H54 (cell line): Measurements from ENCODE around the gene ARPC4.
A peak's percentile ranks its signal among the peaks of the same experiment; 100 is the strongest.

Source experiments
- DNase-seq: peaks from one replicate; pipeline ENCODE4 v3.0.0; 2011; ENCODE audit warnings: low spot score, mixed read lengths; ENCODE audit not compliant: insufficient read length
- FAIRE-seq: peaks from 3 replicates; lab custom pipeline; 2011; peaks lifted over from hg19 to GRCh38; lab: Jason Lieb, UNC
- POLR2A ChIP-seq: IDR thresholded peaks from 2 replicates; pipeline ENCODE4 v1.6.1; 2011; ENCODE audit warnings: low read depth, mild to moderate bottlenecking, low read length

Gene ARPC4

DNA sequence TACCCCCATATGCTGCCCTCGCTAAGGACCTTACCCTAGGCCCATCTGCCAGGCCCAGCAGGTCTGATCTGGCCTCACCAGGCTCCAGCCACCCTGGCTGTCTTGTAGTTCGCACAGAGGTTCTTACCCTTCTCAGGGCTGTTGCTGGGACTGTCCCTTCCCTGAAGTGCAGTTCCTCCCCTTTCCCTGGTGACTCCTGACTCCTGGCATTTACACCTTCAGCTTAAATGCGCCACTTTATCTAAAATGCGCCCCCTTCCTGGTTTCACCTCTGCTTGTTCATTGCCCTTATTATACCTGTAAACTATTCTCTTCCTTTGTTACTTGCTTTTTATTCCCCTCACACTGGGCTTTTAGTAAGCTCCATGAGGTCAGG, 16.3 kb downstream of the ARPC4 start:
- FAIRE-seq (no peak), DNase-seq (no peak)
- TF ChIP-seq POLR2A: no peak

DNA sequence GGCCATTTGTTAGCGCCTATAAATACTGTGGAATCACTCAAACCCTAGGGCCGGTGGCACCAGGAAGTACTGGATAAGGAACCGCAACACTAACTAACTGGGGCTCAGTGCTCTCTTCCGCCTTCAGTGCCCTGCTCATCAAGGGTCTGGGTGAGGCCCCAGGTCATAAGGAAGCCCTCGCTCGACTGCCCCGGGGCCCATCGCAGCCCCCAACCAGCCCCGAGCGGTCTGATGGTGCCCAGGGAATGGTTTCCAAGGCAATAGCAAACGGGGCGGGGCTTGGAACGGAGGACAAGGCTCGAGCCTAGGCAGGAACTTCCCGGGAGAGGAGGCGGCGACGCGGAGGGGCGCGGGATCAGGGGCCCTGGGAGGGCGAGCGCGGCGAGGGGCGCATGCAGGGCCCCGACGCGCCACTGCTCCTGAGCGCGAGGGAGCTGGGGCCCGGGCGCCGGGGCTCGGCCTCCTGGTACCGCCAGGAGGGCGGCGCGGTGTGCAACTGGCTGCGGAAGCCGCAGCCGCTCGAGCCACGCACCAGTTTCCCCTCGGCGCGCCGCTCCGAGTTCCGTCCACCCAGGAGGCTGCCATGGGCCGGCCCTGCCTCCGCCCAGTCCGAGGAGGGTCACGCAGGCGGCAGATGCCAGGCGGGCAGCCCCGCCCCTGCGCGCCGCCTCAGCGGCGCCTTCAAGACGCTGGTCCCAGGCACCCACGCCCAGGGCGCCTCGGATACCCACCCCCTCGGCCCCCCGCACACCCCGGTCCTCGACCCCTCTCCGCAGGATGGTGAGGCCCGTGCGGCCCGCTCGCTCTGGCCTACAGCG, 16.9 kb downstream of the ARPC4 start, which contains the start of gene TTLL3:
Gene TTLL3, plus strand, starts transcription at position 648 of the 818 bp plus-strand sequence. CDS start 400 bp downstream, outside the sequence.
- DNase-seq (peak; percentile 80), FAIRE-seq (no peak)
- peak; percentile 77 for TF ChIP-seq POLR2A

DNA sequence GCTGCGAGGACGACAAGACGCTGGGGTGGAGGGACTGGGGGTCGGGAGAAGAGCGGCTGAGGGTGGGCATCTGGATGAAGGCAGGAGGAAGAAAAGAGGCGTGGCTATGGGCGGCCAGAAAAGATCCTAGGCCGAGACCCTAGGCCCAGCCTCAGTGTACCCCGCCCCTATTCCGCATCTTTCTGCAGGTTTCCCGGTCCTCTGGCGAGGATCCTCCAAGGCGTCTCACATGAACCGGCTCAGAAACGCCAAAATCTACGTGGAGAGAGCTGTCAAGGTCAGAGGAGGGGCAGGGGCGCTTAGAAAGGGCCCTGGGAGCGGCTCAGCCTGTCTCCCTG, 17.5 kb downstream of the ARPC4 start:
- no peak for TF ChIP-seq POLR2A
- FAIRE-seq (no peak), DNase-seq (no peak)

DNA sequence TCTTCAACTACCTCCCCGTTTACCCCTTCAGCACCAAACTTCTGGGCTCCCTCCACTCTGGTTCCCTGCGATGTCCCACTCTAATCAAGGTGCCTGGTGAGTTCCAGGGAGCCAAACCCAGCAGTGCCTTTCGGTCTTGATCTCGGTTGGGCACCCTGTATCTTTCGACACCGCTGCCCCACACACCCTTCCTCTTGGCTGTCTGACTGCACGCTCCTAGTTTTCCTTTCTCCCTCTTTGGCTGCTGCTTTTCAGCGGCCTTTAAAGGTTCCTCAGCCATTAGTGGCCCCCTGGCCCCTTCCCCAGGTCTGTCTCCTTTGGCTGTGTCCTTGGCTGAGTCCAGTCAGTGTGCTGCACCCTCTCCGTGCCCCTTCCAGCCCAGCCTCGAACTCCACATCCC, 18.0 kb downstream of the ARPC4 start:
- TF ChIP-seq POLR2A: no peak
- DNase-seq: no peak
- FAIRE-seq: no peak

GRCh38 chr3:9812870-9813483, 20.1 kb downstream of the ARPC4 start:
- FAIRE-seq (no peak), DNase-seq (no peak)
- TF ChIP-seq POLR2A: no peak

GRCh38 chr3:9815986-9816385, 23.1 kb downstream of the ARPC4 start:
- DNase-seq (no peak), FAIRE-seq (no peak)
- no peak for TF ChIP-seq POLR2A

DNA sequence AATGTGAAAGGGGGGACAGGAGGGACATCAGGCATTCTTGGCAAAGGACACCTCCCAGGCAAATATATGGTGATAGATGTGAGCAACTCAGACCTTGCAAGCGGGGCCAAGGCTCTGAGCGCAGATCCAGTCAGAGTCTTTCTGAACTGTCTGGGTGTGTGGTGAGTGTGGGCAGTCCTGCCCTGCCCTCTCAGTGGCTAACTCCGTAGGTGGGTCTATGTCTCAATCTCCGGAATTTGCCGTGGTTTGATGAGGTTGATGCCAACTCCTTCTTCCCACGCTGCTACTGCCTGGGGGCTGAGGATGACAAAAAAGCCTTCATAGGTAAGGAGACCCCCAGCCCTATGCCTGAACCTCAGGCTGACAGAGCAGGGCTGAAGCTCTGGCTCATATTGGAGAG, 24.6 kb downstream of the ARPC4 start:
- no peak for TF ChIP-seq POLR2A
- FAIRE-seq (no peak), DNase-seq (no peak)

DNA sequence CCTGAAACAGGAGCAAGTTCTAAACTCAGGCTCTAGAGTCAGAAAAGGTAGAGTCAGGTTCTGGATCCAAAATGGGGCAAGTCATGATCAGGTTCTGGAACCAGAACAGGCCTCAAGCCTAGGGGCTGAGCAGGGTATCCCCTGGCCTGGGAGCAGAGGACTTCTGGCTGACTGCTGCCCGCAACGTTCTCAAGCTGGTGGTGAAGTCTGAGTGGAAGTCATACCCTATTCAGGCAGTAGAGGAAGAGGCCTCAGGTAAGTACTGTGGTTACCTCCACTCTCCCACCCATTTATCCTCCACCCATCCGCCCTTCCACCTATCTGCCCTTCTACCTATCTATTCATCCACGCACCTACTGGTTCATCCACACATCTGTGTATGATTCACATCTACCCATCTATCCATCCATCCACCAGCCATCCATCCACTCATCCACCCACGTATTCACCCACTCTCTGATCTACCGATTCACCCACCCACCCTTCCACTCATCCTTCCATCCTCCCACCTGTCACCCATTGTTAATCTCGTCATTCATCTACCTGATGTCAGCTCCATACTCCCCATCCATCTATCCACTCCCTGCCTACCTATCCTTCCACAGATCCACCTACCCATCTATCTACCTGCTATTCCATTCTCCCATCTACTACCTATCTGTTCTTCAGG, 25.9 kb downstream of the ARPC4 start:
- FAIRE-seq: no peak

DNA sequence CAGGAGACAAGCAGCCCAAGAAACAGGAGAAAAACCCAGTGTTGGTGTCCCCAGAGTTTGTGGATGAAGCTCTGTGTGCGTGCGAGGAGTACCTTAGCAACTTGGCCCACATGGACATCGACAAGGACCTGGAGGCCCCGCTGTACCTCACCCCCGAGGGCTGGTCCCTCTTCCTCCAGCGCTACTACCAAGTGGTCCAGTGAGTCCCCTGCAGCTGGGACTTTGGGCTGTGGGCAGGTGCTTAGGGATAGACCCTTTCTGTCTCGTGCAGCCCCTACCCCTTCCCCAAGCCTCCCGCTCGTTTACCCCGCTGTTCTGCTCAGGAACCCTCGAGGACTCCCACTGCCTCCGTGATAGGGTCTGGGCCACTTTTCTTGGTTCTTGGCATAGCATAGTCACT, 27.7 kb downstream of the ARPC4 start:
- FAIRE-seq (no peak), DNase-seq (no peak)
- no peak for TF ChIP-seq POLR2A

More for the DNA sequence above, 25.9 kb downstream of the ARPC4 start:
- no peak for DNase-seq
- TF ChIP-seq POLR2A: no peak

DNA sequence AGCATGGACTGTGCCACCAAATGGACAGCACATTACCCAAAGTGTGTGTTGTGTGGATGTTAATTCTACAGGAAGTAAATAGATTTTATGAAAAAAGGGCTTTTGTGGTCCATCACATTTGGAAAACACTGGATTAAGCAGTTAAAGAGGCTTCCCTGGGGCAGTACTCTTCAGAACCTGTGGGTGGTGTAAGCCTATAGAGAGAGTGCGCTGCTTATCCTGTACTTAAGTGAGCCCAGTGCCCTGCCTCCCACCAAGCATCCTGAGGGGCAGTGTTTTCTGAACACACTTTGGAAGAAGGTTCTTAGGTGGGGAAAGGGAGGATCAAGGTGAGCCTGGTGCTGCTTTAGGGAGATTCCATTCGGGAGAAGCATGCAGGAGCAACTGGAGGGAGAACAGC, 28.1 kb downstream of the ARPC4 start:
- TF ChIP-seq POLR2A: no peak
- no peak for FAIRE-seq
- no peak for DNase-seq

DNA sequence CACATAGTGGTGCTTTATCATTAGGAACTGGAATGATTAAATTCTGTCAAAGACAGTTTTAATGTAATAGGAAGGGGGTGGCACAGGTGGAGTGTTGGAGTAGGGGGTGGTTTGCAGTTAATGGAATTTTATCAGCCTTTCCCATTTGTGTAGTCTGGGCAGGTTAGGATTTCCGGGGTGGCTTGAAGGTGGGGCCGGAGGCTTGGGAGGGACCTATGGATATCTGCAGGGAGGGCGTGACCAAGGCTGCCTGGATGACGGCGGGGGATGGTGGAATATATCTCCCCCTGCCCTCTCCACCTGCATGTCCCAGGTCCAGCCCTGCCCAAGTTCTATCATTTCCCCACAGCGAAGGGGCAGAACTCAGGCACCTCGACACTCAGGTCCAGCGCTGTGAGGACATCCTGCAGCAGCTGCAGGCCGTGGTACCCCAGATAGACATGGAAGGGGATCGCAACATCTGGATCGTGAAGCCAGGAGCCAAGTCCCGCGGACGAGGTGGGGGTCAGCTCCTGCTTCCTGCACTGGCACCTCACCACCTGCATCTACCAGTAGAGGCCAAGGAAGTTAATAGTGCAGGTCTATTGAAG, 32.7 kb downstream of the ARPC4 start:
- DNase-seq: no peak
- no peak for TF ChIP-seq POLR2A
- FAIRE-seq: no peak

- DNase-seq (no peak), FAIRE-seq (no peak)
- TF ChIP-seq POLR2A: no peak
Measured at GRCh38 chr3:9826815-9827573, 34.1 kb downstream of the ARPC4 start.
